ENCODE data around the gene CHD6. TPM values are rescaled to one million over a fixed set of nuclear protein-coding genes. Genes with fewer than 3 reads are reported as not detected.

CHD6 gene
- total RNA-seq, 2 experiments from 2014 or later = 114 to 126 TPM

DNA sequence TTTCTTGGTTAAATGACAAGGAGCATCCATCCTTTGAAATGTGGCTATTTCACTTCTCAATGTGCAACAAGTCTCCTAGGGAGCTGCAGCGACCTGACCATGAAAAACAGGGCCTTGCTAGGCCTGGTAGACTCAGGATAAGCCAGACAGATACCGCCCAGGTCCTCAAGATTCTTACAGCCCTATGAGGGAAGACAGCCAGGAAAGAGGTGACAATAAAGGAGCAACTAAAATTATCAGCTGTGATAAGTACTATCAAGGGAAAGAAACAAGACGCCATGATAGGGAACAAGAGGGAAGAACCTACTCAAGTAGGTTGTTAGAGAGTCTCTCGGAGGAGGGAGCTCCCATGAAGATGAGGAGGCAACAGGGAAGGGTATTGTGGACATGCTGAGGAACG is 200.1 kb downstream of the CHD6 start:
- peaks cover 22% of the 10 kb centered on the region for H3K4me1 Mint-ChIP-seq (ENCODE audit: low read depth)
- Histone ChIP-seq H3K27me3 (ENCODE audit: control insufficient read depth in 1 of 2, insufficient read depth in 2 of 2, low read length in 2 of 2) (no peaks in the 10 kb centered on the region), H3K4me1 (ENCODE audit: insufficient read depth, low read length) (no peaks in the 10 kb centered on the region), H3K4me3 (ENCODE audit: low read length) (no peak overlapping the region), H3K9me3 (ENCODE audit: control insufficient read depth in 1 of 2, insufficient read depth in 1 of 2, low read length in 2 of 2) (no peaks in the 10 kb centered on the region), H3K27ac (ENCODE audit: low read depth in 1 of 2, low read length in 2 of 2) (no peak overlapping the region), H3K36me3 (ENCODE audit: insufficient read depth, low read length) (peaks cover 94% of the 10 kb centered on the region)
- ChIA-PET CTCF (no interaction called here), POLR2A (interaction anchor here (0.6 kb wide), 1 partner anchor 65 kb away, joined by 3 read pairs; no protein-coding TSS in a partner anchor)
- peak overlapping the region; percentile 17 for H3K27ac Mint-ChIP-seq
- peaks cover 96% of the 10 kb centered on the region for H3K36me3 Mint-ChIP-seq (ENCODE audit: low read depth)
- H3K4me3 Mint-ChIP-seq = no peak overlapping the region
- DNase-seq (no peak), ATAC-seq (ENCODE audit: poor library complexity) (no peak)
- TF ChIP-seq, protein P1, sequence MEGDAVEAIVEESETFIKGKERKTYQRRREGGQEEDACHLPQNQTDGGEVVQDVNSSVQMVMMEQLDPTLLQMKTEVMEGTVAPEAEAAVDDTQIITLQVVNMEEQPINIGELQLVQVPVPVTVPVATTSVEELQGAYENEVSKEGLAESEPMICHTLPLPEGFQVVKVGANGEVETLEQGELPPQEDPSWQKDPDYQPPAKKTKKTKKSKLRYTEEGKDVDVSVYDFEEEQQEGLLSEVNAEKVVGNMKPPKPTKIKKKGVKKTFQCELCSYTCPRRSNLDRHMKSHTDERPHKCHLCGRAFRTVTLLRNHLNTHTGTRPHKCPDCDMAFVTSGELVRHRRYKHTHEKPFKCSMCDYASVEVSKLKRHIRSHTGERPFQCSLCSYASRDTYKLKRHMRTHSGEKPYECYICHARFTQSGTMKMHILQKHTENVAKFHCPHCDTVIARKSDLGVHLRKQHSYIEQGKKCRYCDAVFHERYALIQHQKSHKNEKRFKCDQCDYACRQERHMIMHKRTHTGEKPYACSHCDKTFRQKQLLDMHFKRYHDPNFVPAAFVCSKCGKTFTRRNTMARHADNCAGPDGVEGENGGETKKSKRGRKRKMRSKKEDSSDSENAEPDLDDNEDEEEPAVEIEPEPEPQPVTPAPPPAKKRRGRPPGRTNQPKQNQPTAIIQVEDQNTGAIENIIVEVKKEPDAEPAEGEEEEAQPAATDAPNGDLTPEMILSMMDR (IDR thresholded peaks at IDR 0.05) = no peak
- no peaks in the 10 kb centered on the region for H3K27me3 Mint-ChIP-seq
- intact Hi-C loops (cut with DNase I, micrococcal nuclease) = no loop called here
- no peaks in the 10 kb centered on the region for H3K9me3 Mint-ChIP-seq

DNA sequence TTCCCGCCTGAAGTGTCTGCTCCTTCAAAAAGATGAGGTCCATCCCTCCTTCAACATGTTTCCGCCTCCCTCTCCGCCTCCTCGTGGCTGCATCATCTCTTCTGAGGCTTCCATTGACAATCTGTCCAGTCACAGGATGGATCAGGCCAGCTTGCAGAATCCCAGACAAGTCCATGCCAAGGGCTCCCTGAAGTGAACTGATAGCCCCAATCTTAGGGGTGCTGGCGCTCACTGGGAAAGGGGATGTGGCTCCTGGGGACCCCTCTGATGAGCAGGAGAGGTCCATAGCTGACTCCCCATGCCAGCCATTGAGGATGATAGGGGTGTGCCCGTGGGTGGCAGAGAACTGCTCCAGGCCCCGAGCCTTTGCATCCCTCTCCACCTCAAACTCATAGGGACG is 203.0 kb downstream of the CHD6 start:
- TF ChIP-seq, protein P1 (IDR thresholded peaks at IDR 0.05) = no peak
- Mint-ChIP-seq H3K27me3 (no peaks in the 10 kb centered on the region), H3K36me3 (ENCODE audit: low read depth) (peaks cover 96% of the 10 kb centered on the region), H3K27ac (no peak overlapping the region), H3K9me3 (no peaks in the 10 kb centered on the region), H3K4me1 (ENCODE audit: low read depth) (peaks cover 34% of the 10 kb centered on the region), H3K4me3 (no peak overlapping the region)
- Histone ChIP-seq H3K27ac (ENCODE audit: low read depth in 1 of 2, low read length in 2 of 2) (no peak overlapping the region), H3K4me3 (ENCODE audit: low read length) (no peak overlapping the region), H3K27me3 (ENCODE audit: control insufficient read depth in 1 of 2, insufficient read depth in 2 of 2, low read length in 2 of 2) (no peaks in the 10 kb centered on the region), H3K36me3 (ENCODE audit: insufficient read depth, low read length) (peaks cover 95% of the 10 kb centered on the region), H3K4me1 (ENCODE audit: insufficient read depth, low read length) (no peaks in the 10 kb centered on the region), H3K9me3 (ENCODE audit: control insufficient read depth in 1 of 2, insufficient read depth in 1 of 2, low read length in 2 of 2) (no peaks in the 10 kb centered on the region)
- CTCF ChIA-PET = no interaction called here
- intact Hi-C loops (cut with DNase I, micrococcal nuclease) = no loop called here
- ATAC-seq (ENCODE audit: poor library complexity) (no peak), DNase-seq (no peak)
- POLR2A ChIA-PET = interaction anchor here (2.2 kb wide), 1 partner anchor 13 kb away, joined by 12 read pairs; no protein-coding TSS in a partner anchor

GRCh38 chr20:41413169-41413568 is 205.0 kb downstream of the CHD6 start:
- H3K27me3 Mint-ChIP-seq = no peaks in the 10 kb centered on the region
- no peak overlapping the region for H3K27ac Mint-ChIP-seq
- Histone ChIP-seq H3K4me1 (ENCODE audit: insufficient read depth, low read length) (peaks cover 13% of the 10 kb centered on the region), H3K36me3 (ENCODE audit: insufficient read depth, low read length) (peaks cover 93% of the 10 kb centered on the region), H3K4me3 (ENCODE audit: low read length) (no peak overlapping the region), H3K9me3 (ENCODE audit: control insufficient read depth in 1 of 2, insufficient read depth in 1 of 2, low read length in 2 of 2) (no peaks in the 10 kb centered on the region), H3K27me3 (ENCODE audit: control insufficient read depth in 1 of 2, insufficient read depth in 2 of 2, low read length in 2 of 2) (no peaks in the 10 kb centered on the region), H3K27ac (ENCODE audit: low read depth in 1 of 2, low read length in 2 of 2) (no peak overlapping the region)
- ATAC-seq (ENCODE audit: poor library complexity) (no peak), DNase-seq (no peak)
- H3K36me3 Mint-ChIP-seq (ENCODE audit: low read depth) = peaks cover 100% of the 10 kb centered on the region
- TF ChIP-seq, protein P1 (IDR thresholded peaks at IDR 0.05) = no peak
- no peak overlapping the region for H3K4me3 Mint-ChIP-seq
- intact Hi-C loops (cut with DNase I, micrococcal nuclease) = loop anchor here in 1 of 2 experiments (5.0 kb wide), 1 partner anchor 71 kb away; the partner anchor contains the start of gene LPIN3
- CTCF ChIA-PET = no interaction called here
- peaks cover 50% of the 10 kb centered on the region for H3K4me1 Mint-ChIP-seq (ENCODE audit: low read depth)
- POLR2A ChIA-PET = no interaction called here
- no peaks in the 10 kb centered on the region for H3K9me3 Mint-ChIP-seq
